ENCODE measurements around the gene NACA2.

DNA sequence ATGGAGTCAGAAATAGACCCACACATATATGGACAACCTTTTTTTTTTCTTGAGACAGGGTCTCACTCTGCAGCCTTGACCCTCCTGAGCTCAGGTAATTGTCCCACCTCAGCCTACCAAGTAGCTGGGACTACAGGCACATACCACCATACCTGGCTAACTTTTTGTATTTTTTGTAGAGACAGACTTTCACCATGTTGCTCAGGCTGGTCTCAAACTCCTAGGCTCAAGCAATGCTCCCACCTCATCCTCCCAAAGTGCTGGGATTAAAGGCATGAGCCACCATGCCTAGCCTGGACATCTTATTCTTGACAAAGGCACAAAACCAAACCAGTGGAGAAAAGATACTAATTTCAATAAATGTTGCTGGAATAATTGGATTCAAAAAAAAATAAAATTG, 14.7 kb upstream of the NACA2 start:
- TF ChIP-seq, protein P1, sequence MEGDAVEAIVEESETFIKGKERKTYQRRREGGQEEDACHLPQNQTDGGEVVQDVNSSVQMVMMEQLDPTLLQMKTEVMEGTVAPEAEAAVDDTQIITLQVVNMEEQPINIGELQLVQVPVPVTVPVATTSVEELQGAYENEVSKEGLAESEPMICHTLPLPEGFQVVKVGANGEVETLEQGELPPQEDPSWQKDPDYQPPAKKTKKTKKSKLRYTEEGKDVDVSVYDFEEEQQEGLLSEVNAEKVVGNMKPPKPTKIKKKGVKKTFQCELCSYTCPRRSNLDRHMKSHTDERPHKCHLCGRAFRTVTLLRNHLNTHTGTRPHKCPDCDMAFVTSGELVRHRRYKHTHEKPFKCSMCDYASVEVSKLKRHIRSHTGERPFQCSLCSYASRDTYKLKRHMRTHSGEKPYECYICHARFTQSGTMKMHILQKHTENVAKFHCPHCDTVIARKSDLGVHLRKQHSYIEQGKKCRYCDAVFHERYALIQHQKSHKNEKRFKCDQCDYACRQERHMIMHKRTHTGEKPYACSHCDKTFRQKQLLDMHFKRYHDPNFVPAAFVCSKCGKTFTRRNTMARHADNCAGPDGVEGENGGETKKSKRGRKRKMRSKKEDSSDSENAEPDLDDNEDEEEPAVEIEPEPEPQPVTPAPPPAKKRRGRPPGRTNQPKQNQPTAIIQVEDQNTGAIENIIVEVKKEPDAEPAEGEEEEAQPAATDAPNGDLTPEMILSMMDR (IDR thresholded peaks at IDR 0.05 in 8 of 11, conservative IDR thresholded peaks at IDR 0.05 in 3 of 11): no peak
- no peak for TF ChIP-seq POLR2AphosphoS5 (IDR thresholded peaks at IDR 0.05)
